GM19043 (cell line): ENCODE measurements around the gene BIRC6.

Experiments used
- ATAC-seq: cut with Tn5 transposase; IDR thresholded peaks from one replicate; pipeline ENCODE4 v1.9.1; 2021; ENCODE audit warnings: low read depth; ENCODE audit not compliant: unreplicated experiment

BIRC6 gene

GRCh38 chr2:32375228-32375892 lies 18.5 kb downstream of the BIRC6 start:
- ATAC-seq, result no peak

- ATAC-seq, result no peak
These were observed 19.9 kb downstream of the BIRC6 start for GRCh38 chr2:32376756-32377155.

GRCh38 chr2:32377928-32378327 lies 21.1 kb downstream of the BIRC6 start:
- no peak for ATAC-seq

- ATAC-seq, result no peak
These were observed 22.5 kb downstream of the BIRC6 start for GRCh38 chr2:32379352-32379751.

GRCh38 chr2:32383858-32384257 lies 27.0 kb downstream of the BIRC6 start:
- no peak for ATAC-seq

GRCh38 chr2:32384529-32384928 lies 27.7 kb downstream of the BIRC6 start:
- no peak for ATAC-seq

GRCh38 chr2:32386739-32387138 lies 29.9 kb downstream of the BIRC6 start:
- no peak for ATAC-seq

GRCh38 chr2:32399221-32399620 lies 42.4 kb downstream of the BIRC6 start:
- no peak for ATAC-seq

GRCh38 chr2:32402091-32402490 lies 45.3 kb downstream of the BIRC6 start:
- no peak for ATAC-seq

- no peak for ATAC-seq
These were observed 47.0 kb downstream of the BIRC6 start for GRCh38 chr2:32403782-32404181.

GRCh38 chr2:32404691-32405090 lies 47.9 kb downstream of the BIRC6 start:
- no peak for ATAC-seq

GRCh38 chr2:32416519-32416918 lies 59.7 kb downstream of the BIRC6 start:
- no peak for ATAC-seq

- no peak for ATAC-seq
These were observed 60.8 kb downstream of the BIRC6 start for GRCh38 chr2:32417659-32418058.

GRCh38 chr2:32418778-32419177 lies 62.0 kb downstream of the BIRC6 start:
- ATAC-seq, result no peak

- no peak for ATAC-seq
These were observed 65.3 kb downstream of the BIRC6 start for GRCh38 chr2:32422133-32422532.

GRCh38 chr2:32423536-32423935 lies 66.7 kb downstream of the BIRC6 start:
- no peak for ATAC-seq

GRCh38 chr2:32424739-32425138 lies 67.9 kb downstream of the BIRC6 start:
- ATAC-seq, result no peak

GRCh38 chr2:32425719-32426141 lies 68.9 kb downstream of the BIRC6 start:
- no peak for ATAC-seq

GRCh38 chr2:32427672-32428610 lies 71.1 kb downstream of the BIRC6 start:
- no peak for ATAC-seq

GRCh38 chr2:32430804-32431203 lies 74.0 kb downstream of the BIRC6 start:
- ATAC-seq, result no peak

- no peak for ATAC-seq
These were observed 79.3 kb downstream of the BIRC6 start for GRCh38 chr2:32436150-32436549.

GRCh38 chr2:32442020-32442467 lies 85.2 kb downstream of the BIRC6 start:
- ATAC-seq, result no peak
